CD4-positive, CD25-positive, alpha-beta regulatory T cell (primary cell): ENCODE measurements around the gene SHOC1. TPM values are rescaled to one million over a fixed set of nuclear protein-coding genes. Genes with fewer than 3 reads are reported as not detected.
A peak's percentile ranks its signal among the peaks of the same experiment; 100 is the strongest.

Source experiments
- ATAC-seq, 2 donors: fragments of 150-1000 bp; cut with Tn5 transposase; one replicate each; pipeline ENCODE4 v1.10.0; 2021; ENCODE audit warnings: low read depth in 2 of 2, moderate number of reproducible peaks in 2 of 2, moderate library complexity in 1 of 2
- DNase-seq, 3 donors: peaks; one replicate each; pipeline versions ENCODE4 v3.0.0 to v3.0.0-alpha.2; 2012 to 2022; ENCODE audit warnings: mixed read lengths in 1 of 3
- H3K27ac ChIP-seq: one replicate; pipeline ENCODE4 v1.7.0; 2013; ENCODE audit warnings: mild to moderate bottlenecking, low read length; ENCODE audit not compliant: insufficient read depth, poor library complexity, severe bottlenecking
- H3K27me3 ChIP-seq: one replicate; pipeline ENCODE4 v1.7.0; 2013; ENCODE audit warnings: low read length; ENCODE audit not compliant: control insufficient read depth, insufficient read depth
- H3K36me3 ChIP-seq: one replicate; pipeline ENCODE4 v1.7.0; 2013; ENCODE audit warnings: mild to moderate bottlenecking, low read length, moderate library complexity; ENCODE audit not compliant: control insufficient read depth, insufficient read depth
- H3K4me1 ChIP-seq: 2 replicates; pipeline ENCODE4 v1.7.0; 2013; ENCODE audit warnings: mild to moderate bottlenecking, low read length; ENCODE audit not compliant: insufficient read depth, control insufficient read depth, poor library complexity, severe bottlenecking
- H3K4me3 ChIP-seq: one replicate; pipeline ENCODE4 v1.7.0; 2013; ENCODE audit warnings: low read depth, mild to moderate bottlenecking, low read length, moderate library complexity
- H3K9me3 ChIP-seq, 2 experiments: 1 replicate in 1 of 2; 2 replicates in 1 of 2; pipeline ENCODE4 v1.7.0; 2013; ENCODE audit warnings: low read length in 2 of 2, mild to moderate bottlenecking in 1 of 2, moderate library complexity in 1 of 2; ENCODE audit not compliant: control insufficient read depth in 2 of 2
- H3K27ac Mint-ChIP-seq, 3 donors: one replicate each; pipeline ENCODE4 v1.8.0; 2020 to 2022; ENCODE audit warnings: mild to moderate bottlenecking in 3 of 3, mixed read lengths in 3 of 3, moderate library complexity in 2 of 3
- H3K27me3 Mint-ChIP-seq: one replicate; pipeline ENCODE4 v1.8.0; 2022; ENCODE audit warnings: mild to moderate bottlenecking, mixed read lengths
- H3K36me3 Mint-ChIP-seq: one replicate; pipeline ENCODE4 v1.8.0; 2020; ENCODE audit warnings: mixed read lengths
- H3K4me1 Mint-ChIP-seq, 4 donors: one replicate each; pipeline ENCODE4 v1.8.0; 2020 to 2022; ENCODE audit warnings: mixed read lengths in 4 of 4, mild to moderate bottlenecking in 1 of 4
- H3K4me3 Mint-ChIP-seq, 4 donors: one replicate each; pipeline ENCODE4 v1.8.0; 2020 to 2022; ENCODE audit warnings: mild to moderate bottlenecking in 4 of 4, mixed read lengths in 4 of 4, moderate library complexity in 3 of 4
- H3K9me3 Mint-ChIP-seq, 7 donors: one replicate each; pipeline ENCODE4 v1.8.0; 2020 to 2022; ENCODE audit warnings: mixed read lengths in 7 of 7, mild to moderate bottlenecking in 3 of 7, moderate library complexity in 2 of 7
- polyA plus RNA-seq, 4 donors: library from polyadenylated mRNA; unstranded; fragments of 300-500 nt; fragmentation: Illumina TruSeq; gene quantifications; one replicate each; pipeline ENCODE4 v1.2.3, GENCODE V29; 2021
- total RNA-seq: library from RNA; stranded (reverse); gene quantifications from one replicate; pipeline ENCODE4 v1.2.3, GENCODE V29; 2022

The SHOC1 gene
- total and polyA plus RNA-seq, 5 donors from 2014 or later: not detected

- Histone ChIP-seq H3K27me3 (no peaks in the 10 kb centered on the region), H3K9me3 (peaks cover 0 to 6% of the 10 kb centered on the region in 2 experiments), H3K4me3 (no peak overlapping the region), H3K36me3 (no peaks in the 10 kb centered on the region), H3K4me1 (no peaks in the 10 kb centered on the region), H3K27ac (no peak overlapping the region)
- H3K27me3 Mint-ChIP-seq: no peaks in the 10 kb centered on the region
- DNase-seq (peak in 1 of 3 donors; percentile 19), ATAC-seq (peak in 1 of 2 donors; percentile 28)
- H3K36me3 Mint-ChIP-seq: peaks cover 9% of the 10 kb centered on the region
- H3K27ac Mint-ChIP-seq: no peak overlapping the region
- H3K9me3 Mint-ChIP-seq: peaks cover 0 to 10% (median 1%) of the 10 kb centered on the region in 7 donors
- H3K4me1 Mint-ChIP-seq: peaks cover 10 to 17% (median 13%) of the 10 kb centered on the region in 4 donors
- H3K4me3 Mint-ChIP-seq: no peak overlapping the region
Observed at GRCh38 chr9:111783857-111784256, 10.9 kb downstream of the SHOC1 start.

- Mint-ChIP-seq H3K9me3 (peaks cover 0 to 10% (median 1%) of the 10 kb centered on the region in 7 donors), H3K4me1 (peaks cover 10 to 17% (median 13%) of the 10 kb centered on the region in 4 donors), H3K27ac (no peak overlapping the region), H3K27me3 (no peaks in the 10 kb centered on the region), H3K36me3 (peaks cover 9% of the 10 kb centered on the region), H3K4me3 (no peak overlapping the region)
- no peaks in the 10 kb centered on the region for H3K36me3 ChIP-seq
- DNase-seq (no peak), ATAC-seq (peak in 1 of 2 donors; percentile 12)
- no peak overlapping the region for H3K4me3 ChIP-seq
- H3K27ac ChIP-seq: no peak overlapping the region
- H3K27me3 ChIP-seq: no peaks in the 10 kb centered on the region
- H3K4me1 ChIP-seq: no peaks in the 10 kb centered on the region
- H3K9me3 ChIP-seq: peaks cover 0 to 6% of the 10 kb centered on the region in 2 experiments
Observed at GRCh38 chr9:111783424-111783823, 11.3 kb downstream of the SHOC1 start.

GRCh38 chr9:111766066-111766465 lies 28.7 kb downstream of the SHOC1 start:
- no peak overlapping the region for H3K4me3 ChIP-seq
- Mint-ChIP-seq H3K4me3 (no peak overlapping the region), H3K9me3 (peaks cover 0 to 12% (median 2%) of the 10 kb centered on the region in 7 donors), H3K4me1 (peaks cover 0 to 6% (median 3%) of the 10 kb centered on the region in 4 donors), H3K27me3 (no peaks in the 10 kb centered on the region), H3K27ac (no peak overlapping the region), H3K36me3 (peaks cover 6% of the 10 kb centered on the region)
- H3K36me3 ChIP-seq: no peaks in the 10 kb centered on the region
- no peaks in the 10 kb centered on the region for H3K27me3 ChIP-seq
- ATAC-seq: no peak
- H3K9me3 ChIP-seq: no peaks in the 10 kb centered on the region
- no peak overlapping the region for H3K27ac ChIP-seq
- DNase-seq: no peak
- H3K4me1 ChIP-seq: no peaks in the 10 kb centered on the region

GRCh38 chr9:111762556-111762955 lies 32.2 kb downstream of the SHOC1 start:
- Mint-ChIP-seq H3K27ac (no peak overlapping the region), H3K4me3 (no peak overlapping the region), H3K4me1 (peaks cover 5 to 10% (median 6%) of the 10 kb centered on the region in 4 donors), H3K9me3 (peaks cover 0 to 12% (median 0%) of the 10 kb centered on the region in 7 donors), H3K27me3 (no peaks in the 10 kb centered on the region), H3K36me3 (peaks cover 6% of the 10 kb centered on the region)
- no peaks in the 10 kb centered on the region for H3K27me3 ChIP-seq
- H3K4me1 ChIP-seq: no peaks in the 10 kb centered on the region
- no peak for DNase-seq
- no peaks in the 10 kb centered on the region for H3K36me3 ChIP-seq
- H3K27ac ChIP-seq: no peak overlapping the region
- H3K4me3 ChIP-seq: no peak overlapping the region
- no peaks in the 10 kb centered on the region for H3K9me3 ChIP-seq
- ATAC-seq: no peak

- H3K27me3 Mint-ChIP-seq: no peaks in the 10 kb centered on the region
- peak; percentile 60 to 78 for ATAC-seq
- no peaks in the 10 kb centered on the region for H3K27me3 ChIP-seq
- no peak overlapping the region for H3K4me3 Mint-ChIP-seq
- H3K36me3 ChIP-seq: no peaks in the 10 kb centered on the region
- no peaks in the 10 kb centered on the region for H3K4me1 ChIP-seq
- no peaks in the 10 kb centered on the region for H3K36me3 Mint-ChIP-seq
- no peaks in the 10 kb centered on the region for H3K9me3 Mint-ChIP-seq
- peak; percentile 35 to 82 (median 74) for DNase-seq
- no peak overlapping the region for H3K4me3 ChIP-seq
- H3K9me3 ChIP-seq: no peaks in the 10 kb centered on the region
- H3K27ac ChIP-seq: no peak overlapping the region
- H3K27ac Mint-ChIP-seq: no peak overlapping the region
- H3K4me1 Mint-ChIP-seq: peaks cover 0 to 10% (median 6%) of the 10 kb centered on the region in 4 donors
Observed at GRCh38 chr9:111759762-111760639, 34.7 kb downstream of the SHOC1 start.

- no peaks in the 10 kb centered on the region for H3K36me3 ChIP-seq
- peaks cover 0 to under 1% (median 0%) of the 10 kb centered on the region in 4 donors for H3K4me1 Mint-ChIP-seq
- H3K4me1 ChIP-seq: no peaks in the 10 kb centered on the region
- no peaks in the 10 kb centered on the region for H3K9me3 ChIP-seq
- H3K27ac Mint-ChIP-seq: no peak overlapping the region
- no peak overlapping the region for H3K4me3 ChIP-seq
- DNase-seq (no peak), ATAC-seq (no peak)
- no peak overlapping the region for H3K27ac ChIP-seq
- no peak overlapping the region for H3K4me3 Mint-ChIP-seq
- no peaks in the 10 kb centered on the region for H3K27me3 Mint-ChIP-seq
- H3K36me3 Mint-ChIP-seq: no peaks in the 10 kb centered on the region
- no peaks in the 10 kb centered on the region for H3K27me3 ChIP-seq
- H3K9me3 Mint-ChIP-seq: peaks cover 0 to 14% (median 5%) of the 10 kb centered on the region in 7 donors
Observed at GRCh38 chr9:111754800-111755199, 39.9 kb downstream of the SHOC1 start.

GRCh38 chr9:111752455-111752854 lies 42.3 kb downstream of the SHOC1 start:
- no peaks in the 10 kb centered on the region for H3K9me3 ChIP-seq
- H3K4me1 ChIP-seq: no peaks in the 10 kb centered on the region
- H3K9me3 Mint-ChIP-seq: peaks cover 0 to 14% (median 5%) of the 10 kb centered on the region in 7 donors
- DNase-seq (no peak), ATAC-seq (no peak)
- no peaks in the 10 kb centered on the region for H3K4me1 Mint-ChIP-seq
- H3K36me3 Mint-ChIP-seq: peaks cover 4% of the 10 kb centered on the region
- no peaks in the 10 kb centered on the region for H3K27me3 ChIP-seq
- no peak overlapping the region for H3K4me3 ChIP-seq
- no peaks in the 10 kb centered on the region for H3K27me3 Mint-ChIP-seq
- H3K27ac Mint-ChIP-seq: no peak overlapping the region
- no peak overlapping the region for H3K27ac ChIP-seq
- no peak overlapping the region for H3K4me3 Mint-ChIP-seq
- H3K36me3 ChIP-seq: no peaks in the 10 kb centered on the region
